ENCODE results near the gene SLC25A45.

GRCh38 chr11:65426839-65427690 is 44.6 kb upstream of the SLC25A45 start:
- TF ChIP-seq ZFP3 (CRISPR knock-in tag; IDR thresholded peaks at IDR 0.05) (no peak), RARB (CRISPR knock-in tag; IDR thresholded peaks at IDR 0.05) (peak; percentile 85; the same call in 1 of the 2 replicates), TCF4 (CRISPR knock-in tag; IDR thresholded peaks at IDR 0.05; ENCODE audit: borderline replicate concordance) (no peak), ZNF8 (CRISPR knock-in tag; IDR thresholded peaks at IDR 0.05) (peak; percentile 1; the same call in 1 of the 2 replicates), SNAI2 (CRISPR knock-in tag; IDR thresholded peaks at IDR 0.05) (no peak; the same call in 1 of the 2 replicates), ISL1 (CRISPR knock-in tag; IDR thresholded peaks at IDR 0.05) (no peak), ZC3H10 (CRISPR knock-in tag; IDR thresholded peaks at IDR 0.05) (peak; percentile 95)
- TF ChIP-seq, protein P1, sequence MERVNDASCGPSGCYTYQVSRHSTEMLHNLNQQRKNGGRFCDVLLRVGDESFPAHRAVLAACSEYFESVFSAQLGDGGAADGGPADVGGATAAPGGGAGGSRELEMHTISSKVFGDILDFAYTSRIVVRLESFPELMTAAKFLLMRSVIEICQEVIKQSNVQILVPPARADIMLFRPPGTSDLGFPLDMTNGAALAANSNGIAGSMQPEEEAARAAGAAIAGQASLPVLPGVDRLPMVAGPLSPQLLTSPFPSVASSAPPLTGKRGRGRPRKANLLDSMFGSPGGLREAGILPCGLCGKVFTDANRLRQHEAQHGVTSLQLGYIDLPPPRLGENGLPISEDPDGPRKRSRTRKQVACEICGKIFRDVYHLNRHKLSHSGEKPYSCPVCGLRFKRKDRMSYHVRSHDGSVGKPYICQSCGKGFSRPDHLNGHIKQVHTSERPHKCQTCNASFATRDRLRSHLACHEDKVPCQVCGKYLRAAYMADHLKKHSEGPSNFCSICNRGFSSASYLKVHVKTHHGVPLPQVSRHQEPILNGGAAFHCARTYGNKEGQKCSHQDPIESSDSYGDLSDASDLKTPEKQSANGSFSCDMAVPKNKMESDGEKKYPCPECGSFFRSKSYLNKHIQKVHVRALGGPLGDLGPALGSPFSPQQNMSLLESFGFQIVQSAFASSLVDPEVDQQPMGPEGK (CRISPR knock-in tag; IDR thresholded peaks at IDR 0.05; ENCODE audit: borderline replicate concordance), result peak; percentile 10; the same call in 1 of the 2 replicates

All from SK-N-SH treated with all-trans-retinoic acid at 6 μM for 48 hours (cell line).